A673 (cell line): ENCODE data around the gene CDK17. TPM values are rescaled to one million over a fixed set of nuclear protein-coding genes. Genes with fewer than 3 reads are reported as not detected.
A peak's percentile ranks its signal among the peaks of the same experiment; 100 is the strongest.

Experiments used
- BruUV-seq: library from RNA; stranded (reverse); fragments of 400-500 nt; replicated peaks from 2 replicates; lab custom pipeline; 2021; lab: Mats Ljungman, UMichigan
- CTCF ChIA-PET: fragments of 300-600 bp; sonication (Branson Sonifier 250); formaldehyde crosslinking; loops from one replicate; lab custom pipeline; 2022; ENCODE audit warnings: antibody characterized with exemption; lab: Charles Lee
- POLR2A ChIA-PET: fragments of 300-600 bp; sonication (Branson Sonifier 250); formaldehyde crosslinking; loops from one replicate; lab custom pipeline; 2022; ENCODE audit warnings: antibody characterized with exemption; ENCODE audit not compliant: low non-redundant PET; lab: Charles Lee
- DNase-seq: peaks from one replicate; pipeline ENCODE4 v3.0.0-alpha.2; 2015; ENCODE audit warnings: low spot score
- H3K27ac ChIP-seq: fragments of 200-600 bp; sonication (generic); 2 replicates; pipeline ENCODE4 v1.5.1; 2016; ENCODE audit warnings: mixed run types, low read depth, mild to moderate bottlenecking, mixed read lengths, antibody characterized with exemption, low read length; ENCODE audit not compliant: poor library complexity, severe bottlenecking
- H3K27me3 ChIP-seq: fragments of 200-600 bp; sonication (generic); replicated peaks from 2 replicates; pipeline ENCODE4 v1.6.1; 2017; ENCODE audit warnings: mixed run types, low read depth, mild to moderate bottlenecking, mixed read lengths, antibody characterized with exemption, low read length; ENCODE audit not compliant: insufficient read depth, poor library complexity
- H3K36me3 ChIP-seq: fragments of 200-600 bp; sonication (generic); 2 replicates; pipeline ENCODE4 v1.6.1; 2016; ENCODE audit warnings: mixed run types, mild to moderate bottlenecking, mixed read lengths, antibody characterized with exemption, low read length; ENCODE audit not compliant: insufficient read depth, poor library complexity, severe bottlenecking
- H3K4me1 ChIP-seq: fragments of 200-600 bp; sonication (generic); 2 replicates; pipeline ENCODE4 v1.6.1; 2017; ENCODE audit warnings: mixed run types, mild to moderate bottlenecking, mixed read lengths, antibody characterized with exemption, low read length; ENCODE audit not compliant: insufficient read depth, poor library complexity, severe bottlenecking
- H3K4me3 ChIP-seq: fragments of 200-600 bp; sonication (generic); 2 replicates; pipeline ENCODE4 v1.5.1; 2016; ENCODE audit warnings: low read depth, mixed run types, mild to moderate bottlenecking, mixed read lengths, low read length; ENCODE audit not compliant: poor library complexity, severe bottlenecking
- H3K9me3 ChIP-seq: fragments of 200-600 bp; sonication (generic); 2 replicates; pipeline ENCODE4 v1.6.1; 2016; ENCODE audit warnings: mixed run types, low read depth, mild to moderate bottlenecking, mixed read lengths, antibody characterized with exemption, low read length; ENCODE audit not compliant: poor library complexity, severe bottlenecking
- EZH2 ChIP-seq: fragments of 200-600 bp; sonication (generic); IDR thresholded peaks from 2 replicates; pipeline ENCODE4 v1.6.1; 2017; ENCODE audit warnings: borderline replicate concordance, low read depth, mild to moderate bottlenecking, mixed read lengths, antibody characterized with exemption, low read length; ENCODE audit not compliant: poor library complexity, severe bottlenecking
- intact Hi-C: fragments of 100-400 bp; cut with micrococcal nuclease; formaldehyde crosslinking; loops from one replicate; pipeline ENCODE4 v1.10.0; 2022; ENCODE audit not compliant: unreplicated experiment
- total RNA-seq: library from RNA; stranded (reverse); gene quantifications from 2 replicates; pipeline ENCODE4 v1.2.3, GENCODE V29; 2021
- TF ChIP-seq, protein P1 (sequence below): fragments of 300-800, 200-600 bp; sonication (generic); conservative IDR thresholded peaks from 2 replicates; pipeline ENCODE4 v1.5.1; 2017; ENCODE audit warnings: low read depth, mild to moderate bottlenecking, antibody characterized with exemption, low read length, moderate library complexity, mixed read lengths

Gene CDK17
- total RNA-seq, 1 experiment from 2014 or later, result 34.8 TPM

DNA sequence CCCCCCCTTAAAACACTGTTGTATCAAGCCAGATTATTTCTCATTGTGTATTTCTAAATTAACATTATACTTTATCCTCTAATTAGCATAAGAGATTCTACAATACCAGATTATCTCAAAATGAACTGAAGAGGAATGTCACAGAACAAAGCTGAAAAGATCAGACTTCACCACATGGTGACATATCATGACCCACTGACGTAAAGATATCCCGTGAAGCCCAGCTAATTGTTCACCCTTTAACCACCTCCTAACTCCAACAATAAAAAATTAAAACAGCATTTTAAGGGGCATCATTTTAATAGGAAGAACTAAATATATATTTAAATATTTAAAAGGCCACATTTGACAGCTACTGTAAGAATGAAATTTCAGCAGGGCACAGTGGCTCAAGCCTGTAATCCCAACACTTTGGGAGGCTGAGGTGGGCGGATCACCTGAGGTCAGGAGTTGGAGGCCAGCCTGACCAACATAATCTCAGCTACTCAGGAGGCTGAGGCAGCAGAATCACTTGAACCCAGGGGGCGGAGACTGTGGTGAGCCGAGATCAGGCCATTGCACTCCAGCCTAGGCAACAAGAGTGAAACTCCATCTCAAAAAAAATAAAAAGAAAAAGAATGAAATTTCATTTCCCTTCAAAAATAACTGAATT is 29.0 kb downstream of the CDK17 start:
- no peaks in the 10 kb centered on the region for H3K27me3 ChIP-seq
- intact Hi-C loops, result no loop called here
- H3K4me1 ChIP-seq, result peaks cover 53% of the 10 kb centered on the region
- H3K9me3 ChIP-seq, result no peaks in the 10 kb centered on the region
- no peaks in the 10 kb centered on the region for H3K36me3 ChIP-seq
- H3K4me3 ChIP-seq, result no peak overlapping the region
- DNase-seq, result no peak
- ChIA-PET CTCF (no interaction called here), POLR2A (no interaction called here)
- TF ChIP-seq EZH2, result no peak
- TF ChIP-seq, protein P1, sequence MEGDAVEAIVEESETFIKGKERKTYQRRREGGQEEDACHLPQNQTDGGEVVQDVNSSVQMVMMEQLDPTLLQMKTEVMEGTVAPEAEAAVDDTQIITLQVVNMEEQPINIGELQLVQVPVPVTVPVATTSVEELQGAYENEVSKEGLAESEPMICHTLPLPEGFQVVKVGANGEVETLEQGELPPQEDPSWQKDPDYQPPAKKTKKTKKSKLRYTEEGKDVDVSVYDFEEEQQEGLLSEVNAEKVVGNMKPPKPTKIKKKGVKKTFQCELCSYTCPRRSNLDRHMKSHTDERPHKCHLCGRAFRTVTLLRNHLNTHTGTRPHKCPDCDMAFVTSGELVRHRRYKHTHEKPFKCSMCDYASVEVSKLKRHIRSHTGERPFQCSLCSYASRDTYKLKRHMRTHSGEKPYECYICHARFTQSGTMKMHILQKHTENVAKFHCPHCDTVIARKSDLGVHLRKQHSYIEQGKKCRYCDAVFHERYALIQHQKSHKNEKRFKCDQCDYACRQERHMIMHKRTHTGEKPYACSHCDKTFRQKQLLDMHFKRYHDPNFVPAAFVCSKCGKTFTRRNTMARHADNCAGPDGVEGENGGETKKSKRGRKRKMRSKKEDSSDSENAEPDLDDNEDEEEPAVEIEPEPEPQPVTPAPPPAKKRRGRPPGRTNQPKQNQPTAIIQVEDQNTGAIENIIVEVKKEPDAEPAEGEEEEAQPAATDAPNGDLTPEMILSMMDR, result no peak
- H3K27ac ChIP-seq, result peak overlapping the region; percentile 55
- BruUV-seq, result no TSS peak

- no peak overlapping the region for H3K27ac ChIP-seq
- no peaks in the 10 kb centered on the region for H3K36me3 ChIP-seq
Observed at GRCh38 chr12:96368687-96369086, 31.6 kb downstream of the CDK17 start.

GRCh38 chr12:96368233-96368632 is 32.0 kb downstream of the CDK17 start:
- Histone ChIP-seq H3K36me3 (no peaks in the 10 kb centered on the region), H3K27ac (no peak overlapping the region), H3K9me3 (no peaks in the 10 kb centered on the region), H3K4me1 (peaks cover 47% of the 10 kb centered on the region), H3K27me3 (no peaks in the 10 kb centered on the region), H3K4me3 (no peak overlapping the region)
- intact Hi-C loops, result no loop called here
- no TSS peak for BruUV-seq
- POLR2A ChIA-PET, result no interaction called here
- CTCF ChIA-PET, result no interaction called here
- TF ChIP-seq, protein P1, result no peak
- no peak for TF ChIP-seq EZH2
- no peak for DNase-seq

More at GRCh38 chr12:96368687-96369086, 31.6 kb downstream of the CDK17 start:
- Histone ChIP-seq H3K4me3 (no peak overlapping the region), H3K4me1 (peaks cover 47% of the 10 kb centered on the region), H3K9me3 (no peaks in the 10 kb centered on the region), H3K27me3 (no peaks in the 10 kb centered on the region)
- intact Hi-C loops, result no loop called here
- POLR2A ChIA-PET, result no interaction called here
- no peak for DNase-seq
- CTCF ChIA-PET, result no interaction called here
- no peak for TF ChIP-seq EZH2
- TF ChIP-seq, protein P1, result no peak
- no TSS peak for BruUV-seq
